Measurements from ENCODE around the gene SLC5A1.

The SLC5A1 gene

DNA sequence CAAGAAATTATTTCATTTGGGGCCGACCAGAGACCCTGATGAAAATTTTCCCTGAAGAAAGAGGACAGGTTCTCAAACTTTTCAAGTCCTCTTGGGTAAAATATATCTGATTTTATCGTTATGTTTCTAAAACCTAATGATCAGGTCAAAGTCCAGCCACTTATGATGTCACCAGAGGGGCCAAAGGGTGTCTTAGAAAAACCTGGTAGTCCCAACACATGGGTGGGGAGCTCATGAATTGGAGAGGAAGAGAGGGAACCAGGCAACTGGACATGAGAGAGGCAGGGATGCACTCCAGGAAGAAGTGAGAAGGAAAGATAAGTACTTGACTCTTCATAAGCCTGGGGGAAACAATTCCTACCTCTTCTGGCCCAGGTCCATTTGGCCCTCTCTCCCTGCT lies 9.2 kb downstream of the SLC5A1 start:
- DNase-seq, result no peak

DNA sequence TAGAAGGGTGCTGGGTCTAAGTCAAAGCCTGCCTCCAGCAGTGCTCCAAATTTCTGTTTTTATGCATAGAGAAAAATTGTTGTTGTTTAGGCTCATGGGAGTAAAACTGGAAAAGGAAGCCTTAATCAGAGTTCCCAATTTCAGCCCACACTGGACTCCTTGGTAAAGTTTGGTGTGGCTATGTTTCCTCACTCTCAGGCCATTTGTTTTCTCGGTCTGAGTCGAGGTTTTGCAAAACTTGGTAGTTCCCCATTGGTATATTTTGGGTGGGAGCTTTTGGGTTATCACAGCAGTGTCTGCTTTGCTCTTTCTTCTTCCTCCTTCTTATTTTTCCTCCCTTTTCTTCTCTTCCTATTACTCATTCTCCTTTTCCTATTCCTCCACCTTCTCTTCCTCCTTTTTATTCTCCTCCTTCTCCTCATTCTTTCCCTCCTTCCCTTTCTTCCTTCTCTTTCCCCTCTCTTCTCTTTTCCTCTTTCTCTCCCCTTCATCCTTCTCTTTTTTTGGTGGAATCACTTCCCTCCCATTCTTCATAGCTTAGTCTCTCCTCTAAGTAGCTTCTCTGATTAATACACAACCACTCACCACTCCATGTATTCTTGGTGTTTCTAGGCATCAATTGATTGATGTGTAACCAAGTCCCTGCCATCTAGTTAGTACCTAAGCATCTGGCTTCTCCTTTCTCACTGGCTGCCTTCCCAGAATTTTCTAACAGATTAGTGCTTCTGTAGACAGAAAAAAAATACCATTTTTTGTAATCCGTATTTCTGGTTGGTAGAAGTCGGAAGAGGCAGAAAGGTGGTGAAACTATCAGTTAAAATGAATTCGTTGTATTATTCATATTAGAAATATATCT lies 10.1 kb downstream of the SLC5A1 start:
- DNase-seq, result no peak

DNA sequence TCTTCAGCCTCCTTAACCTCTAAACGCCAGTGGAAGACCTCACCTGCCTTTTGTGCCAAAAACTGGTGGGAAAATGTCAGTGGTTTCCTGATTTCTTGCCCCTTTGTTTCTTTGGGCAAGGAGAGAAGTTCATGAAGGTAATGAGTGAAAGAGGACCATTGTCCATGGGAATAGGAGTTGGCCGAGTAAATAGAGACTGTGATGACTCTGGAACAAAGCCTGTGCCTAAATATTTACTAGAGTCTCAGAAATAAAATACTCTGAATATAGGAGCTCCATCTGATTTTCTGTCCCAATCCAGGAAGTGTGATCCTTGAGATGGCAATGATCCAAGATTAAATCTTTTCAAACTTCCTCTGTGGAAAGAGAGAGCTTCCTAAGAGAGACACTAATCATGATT lies 12.0 kb downstream of the SLC5A1 start:
- DNase-seq, result no peak

DNA sequence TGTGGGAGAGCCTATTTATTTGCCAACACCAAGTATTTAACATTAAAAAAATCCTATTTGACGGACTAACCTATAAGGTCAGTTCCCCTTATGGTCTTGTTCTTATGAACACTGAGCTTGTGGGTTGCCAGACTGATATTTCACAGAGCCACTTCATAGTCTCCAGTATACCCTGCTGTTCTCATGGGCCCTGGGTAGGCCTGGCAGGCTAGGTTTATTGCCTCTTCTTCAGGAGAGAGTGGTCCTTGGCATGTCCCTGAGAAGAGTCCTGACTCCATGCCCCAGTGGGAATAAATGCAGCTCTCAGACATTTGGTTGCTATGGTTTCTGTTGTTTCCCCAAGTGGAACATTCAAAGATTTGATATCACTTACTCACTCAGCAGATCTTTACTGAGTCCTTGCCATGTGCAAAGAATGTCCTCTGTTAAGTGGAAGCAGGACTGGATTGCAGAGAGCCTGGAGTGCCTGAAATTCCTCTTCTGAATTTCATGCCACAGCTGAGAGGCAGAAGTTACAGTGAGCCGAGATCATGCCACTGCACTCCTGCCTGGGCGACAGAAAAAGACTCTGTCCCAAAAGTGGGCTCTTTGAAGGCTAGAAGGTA lies 15.7 kb downstream of the SLC5A1 start:
- no peak for DNase-seq

DNA sequence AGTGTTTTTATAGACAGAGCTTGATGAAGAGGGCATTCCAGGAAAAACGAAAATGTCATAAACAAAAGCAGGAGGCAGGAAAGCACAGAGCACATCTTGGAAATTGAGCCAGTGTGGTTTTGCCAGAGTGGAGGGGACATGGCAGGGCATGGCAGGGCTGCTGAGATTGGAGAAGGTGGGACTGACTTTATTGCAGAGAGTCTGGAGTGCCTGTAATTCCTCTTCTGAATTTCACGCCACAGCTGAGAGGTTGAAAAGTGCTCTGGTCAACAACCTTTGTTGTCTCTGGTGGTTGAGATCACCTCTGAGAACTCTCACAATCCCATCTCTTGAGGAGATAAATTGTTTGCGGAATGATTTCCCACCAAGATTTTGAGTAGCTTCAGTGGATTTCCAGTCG lies 16.4 kb downstream of the SLC5A1 start:
- DNase-seq, result no peak

DNA sequence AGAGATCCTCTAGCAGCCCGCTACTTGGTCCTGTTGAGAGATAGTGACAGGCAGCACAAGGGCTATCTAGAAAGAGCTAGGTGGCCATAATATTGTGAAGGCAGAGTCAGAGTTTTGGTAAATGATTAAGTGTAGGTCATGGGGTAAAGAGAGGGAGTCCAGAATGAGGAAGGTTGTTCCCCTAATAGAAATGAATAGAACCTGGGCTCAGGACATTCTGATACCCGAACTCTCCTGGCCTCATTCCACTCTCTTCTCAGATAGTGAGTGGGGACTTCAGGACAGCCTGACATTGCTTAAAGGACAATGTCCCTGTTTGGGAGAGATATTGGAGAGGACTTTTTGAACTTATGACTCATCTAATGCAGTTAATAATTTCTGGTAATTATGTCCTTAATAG lies 20.6 kb downstream of the SLC5A1 start:
- DNase-seq, result no peak

DNA sequence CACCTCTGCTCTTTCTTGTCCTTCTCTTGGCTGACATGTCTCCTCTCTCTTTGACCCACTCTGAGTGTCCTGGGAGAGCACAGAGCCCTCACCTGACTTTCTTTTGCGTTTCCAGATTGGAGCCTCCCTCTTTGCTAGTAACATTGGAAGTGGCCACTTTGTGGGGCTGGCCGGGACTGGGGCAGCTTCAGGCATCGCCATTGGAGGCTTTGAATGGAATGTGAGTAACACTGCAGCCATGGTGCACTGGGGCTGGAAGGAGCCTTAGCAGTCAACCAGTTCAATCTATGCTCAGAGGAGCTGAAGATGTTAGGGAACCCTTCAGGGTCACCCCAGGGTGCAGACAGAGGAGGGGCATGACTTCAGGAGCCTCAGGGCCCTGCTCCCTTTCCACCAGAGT lies 23.8 kb downstream of the SLC5A1 start:
- DNase-seq, result no peak

DNA sequence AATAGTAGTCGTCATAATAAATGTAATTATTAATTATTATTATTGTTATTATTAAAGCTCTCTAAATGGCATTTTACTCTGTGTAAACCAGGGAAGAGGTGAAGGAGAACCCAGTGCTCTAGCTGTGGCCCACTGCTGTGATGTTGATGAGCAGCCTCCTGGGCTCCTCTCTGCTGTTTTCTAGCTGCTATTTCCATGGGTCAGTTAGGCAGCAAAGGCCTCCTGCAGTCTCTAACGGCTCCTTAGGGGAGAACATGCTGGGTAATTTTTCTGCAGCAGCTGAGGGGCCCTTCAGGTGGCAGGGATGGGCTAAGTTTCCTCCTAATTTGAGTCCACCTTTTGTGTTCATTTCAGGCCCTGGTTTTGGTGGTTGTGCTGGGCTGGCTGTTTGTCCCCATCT lies 24.6 kb downstream of the SLC5A1 start:
- no peak for DNase-seq

DNA sequence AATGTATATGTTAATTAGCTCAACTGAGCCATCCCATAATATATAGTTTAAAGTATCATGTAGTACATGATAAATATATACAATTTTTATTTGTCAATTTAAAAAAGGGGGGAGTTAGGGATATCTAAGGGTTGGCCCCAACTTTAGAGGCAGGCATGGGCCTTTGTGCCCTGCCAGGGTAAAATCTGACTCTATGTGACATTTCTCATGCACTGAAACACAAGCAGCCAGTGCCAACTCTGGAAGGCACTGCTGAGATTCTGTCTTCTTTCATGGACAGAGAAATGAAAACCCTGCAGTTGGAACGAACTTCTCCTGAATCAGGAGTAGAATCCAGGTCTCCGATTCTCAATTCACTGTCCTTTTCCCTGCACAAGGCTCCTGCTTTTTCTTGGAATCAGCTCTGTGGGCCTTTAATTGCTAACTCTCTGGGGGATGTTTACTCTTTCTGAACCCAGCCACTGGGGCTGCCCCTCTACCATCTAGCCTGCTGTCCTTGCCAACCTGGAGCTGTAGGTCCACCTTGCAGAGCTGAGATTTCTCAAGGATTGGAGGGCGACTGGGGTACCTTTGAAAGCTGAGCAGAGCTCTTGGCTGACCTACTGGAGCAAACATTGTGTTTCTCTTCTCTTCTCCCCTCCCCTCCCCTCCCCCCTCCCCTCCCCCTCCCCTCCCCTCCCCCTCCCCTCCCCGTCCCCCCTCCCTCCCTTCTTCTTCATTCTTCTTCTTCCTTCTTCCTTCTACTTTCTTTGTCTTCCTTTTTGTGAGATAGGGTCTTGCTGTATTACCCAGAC lies 26.7 kb downstream of the SLC5A1 start:
- no peak for DNase-seq

DNA sequence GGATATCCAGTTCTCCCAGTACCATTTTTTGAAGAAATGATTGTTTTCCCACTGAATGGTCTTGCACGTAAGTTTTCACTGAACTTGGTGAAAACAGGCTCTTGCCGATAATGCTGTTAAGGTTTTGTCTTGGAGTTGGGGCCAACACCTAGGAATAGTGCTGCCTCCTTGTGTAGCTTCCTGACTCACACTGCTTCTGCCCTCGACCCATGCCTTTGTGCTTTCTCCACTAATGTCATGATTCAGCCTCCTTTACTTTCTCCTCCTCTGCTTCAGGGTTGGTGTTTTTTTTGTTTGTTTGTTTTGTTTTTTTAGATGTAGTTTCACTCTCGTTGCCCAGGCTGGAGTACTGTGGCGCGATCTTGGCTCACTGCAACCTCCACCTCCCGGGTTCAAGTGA lies 30.2 kb downstream of the SLC5A1 start:
- DNase-seq, result no peak

DNA sequence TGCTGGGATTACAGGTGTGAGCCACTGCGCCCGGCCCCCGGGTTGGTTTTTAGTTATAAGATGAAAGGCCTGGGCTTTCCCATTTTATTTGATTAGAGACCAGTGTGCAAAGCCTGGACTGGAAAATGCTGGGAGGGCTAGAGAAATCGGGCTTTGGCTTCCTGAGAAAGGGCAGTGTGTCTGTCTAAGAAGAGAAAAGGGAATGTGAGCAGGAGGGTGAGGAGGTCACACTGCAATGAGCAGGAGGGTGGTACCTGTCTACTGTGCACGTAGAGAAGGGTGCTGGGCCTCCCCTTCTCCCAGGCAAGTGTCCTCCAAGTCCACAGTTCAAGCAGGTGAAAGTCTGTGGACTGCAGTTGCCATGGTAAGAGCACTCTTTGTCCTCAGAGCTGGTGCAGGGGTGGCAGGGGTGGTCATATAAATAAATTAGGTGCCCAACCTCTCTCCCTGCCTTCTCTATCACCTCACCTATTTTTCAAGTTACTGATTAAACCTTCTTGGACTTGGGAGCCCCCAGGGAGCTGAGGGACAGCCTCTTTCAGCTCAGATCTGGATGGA lies 30.8 kb downstream of the SLC5A1 start:
- DNase-seq, result no peak

DNA sequence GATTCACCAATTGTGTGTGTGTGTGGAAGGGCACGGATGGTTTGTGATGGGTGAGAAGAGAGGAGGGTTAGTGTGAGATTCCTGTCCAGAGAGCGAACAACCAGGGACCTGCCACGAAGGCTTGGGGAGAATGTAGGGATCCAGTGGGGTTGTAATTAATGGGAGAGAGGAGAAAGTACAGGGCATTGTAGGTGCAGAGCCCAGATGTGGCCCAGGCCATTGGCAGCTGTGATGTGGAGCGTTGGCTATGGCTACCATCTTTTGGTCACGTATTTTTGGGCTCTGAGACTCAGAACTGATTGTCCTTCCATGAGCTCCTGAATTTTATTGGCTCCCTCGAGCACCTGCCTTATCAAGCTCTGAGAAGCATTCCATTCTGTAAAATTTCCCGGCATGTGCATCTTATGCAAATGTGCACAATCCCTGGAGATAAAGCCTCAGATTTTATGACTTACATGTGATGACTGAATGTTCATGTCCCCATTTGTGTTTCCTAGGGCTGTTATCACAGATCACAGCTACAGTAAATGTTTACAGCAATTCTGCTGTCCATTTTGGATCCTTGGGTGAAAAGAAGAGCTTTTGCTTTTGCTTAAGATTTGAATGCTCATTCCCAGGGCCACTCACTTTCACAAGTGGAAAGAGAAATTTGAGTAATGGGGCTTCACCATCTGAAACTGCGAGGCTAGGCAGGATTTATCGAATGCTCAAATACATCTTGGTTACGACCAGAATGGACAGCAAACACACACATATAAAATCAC lies 33.1 kb downstream of the SLC5A1 start:
- DNase-seq, result no peak

DNA sequence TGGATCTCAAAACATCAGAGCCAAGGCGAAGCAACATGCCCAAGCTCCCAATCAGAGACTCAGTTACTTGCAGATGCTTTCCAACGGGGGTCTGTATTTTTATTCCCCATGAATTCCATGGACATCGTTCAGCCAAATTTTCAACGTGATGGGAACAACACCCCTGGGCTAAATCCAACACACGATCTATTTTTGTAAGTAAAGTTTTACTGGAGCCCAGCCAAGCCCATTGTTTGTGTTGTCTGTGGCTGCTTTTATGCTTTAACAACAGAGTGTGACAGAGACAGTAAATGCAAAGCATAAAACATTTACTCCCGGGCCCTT lies 33.7 kb downstream of the SLC5A1 start:
- no peak for DNase-seq

DNA sequence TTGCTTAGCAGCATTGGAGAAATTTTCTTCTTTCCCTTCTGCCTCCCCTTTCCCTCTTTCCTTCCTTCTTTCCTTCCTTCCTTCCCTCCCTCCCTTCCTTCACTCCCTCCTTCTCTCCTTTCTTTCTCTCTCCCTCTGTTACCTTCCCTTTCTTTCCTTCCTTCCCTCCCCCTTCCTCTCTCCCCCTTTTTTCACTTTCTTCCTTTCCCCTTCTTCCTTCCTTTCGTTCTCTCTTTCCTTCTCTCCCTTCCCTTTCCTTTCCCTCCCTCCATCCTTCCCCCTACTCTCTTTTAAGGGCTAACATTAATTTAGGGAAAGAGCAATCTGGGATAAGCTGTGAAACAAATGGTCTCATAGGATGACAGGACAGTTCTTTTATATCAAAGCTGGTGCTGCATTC lies 34.1 kb downstream of the SLC5A1 start:
- no peak for DNase-seq

DNA sequence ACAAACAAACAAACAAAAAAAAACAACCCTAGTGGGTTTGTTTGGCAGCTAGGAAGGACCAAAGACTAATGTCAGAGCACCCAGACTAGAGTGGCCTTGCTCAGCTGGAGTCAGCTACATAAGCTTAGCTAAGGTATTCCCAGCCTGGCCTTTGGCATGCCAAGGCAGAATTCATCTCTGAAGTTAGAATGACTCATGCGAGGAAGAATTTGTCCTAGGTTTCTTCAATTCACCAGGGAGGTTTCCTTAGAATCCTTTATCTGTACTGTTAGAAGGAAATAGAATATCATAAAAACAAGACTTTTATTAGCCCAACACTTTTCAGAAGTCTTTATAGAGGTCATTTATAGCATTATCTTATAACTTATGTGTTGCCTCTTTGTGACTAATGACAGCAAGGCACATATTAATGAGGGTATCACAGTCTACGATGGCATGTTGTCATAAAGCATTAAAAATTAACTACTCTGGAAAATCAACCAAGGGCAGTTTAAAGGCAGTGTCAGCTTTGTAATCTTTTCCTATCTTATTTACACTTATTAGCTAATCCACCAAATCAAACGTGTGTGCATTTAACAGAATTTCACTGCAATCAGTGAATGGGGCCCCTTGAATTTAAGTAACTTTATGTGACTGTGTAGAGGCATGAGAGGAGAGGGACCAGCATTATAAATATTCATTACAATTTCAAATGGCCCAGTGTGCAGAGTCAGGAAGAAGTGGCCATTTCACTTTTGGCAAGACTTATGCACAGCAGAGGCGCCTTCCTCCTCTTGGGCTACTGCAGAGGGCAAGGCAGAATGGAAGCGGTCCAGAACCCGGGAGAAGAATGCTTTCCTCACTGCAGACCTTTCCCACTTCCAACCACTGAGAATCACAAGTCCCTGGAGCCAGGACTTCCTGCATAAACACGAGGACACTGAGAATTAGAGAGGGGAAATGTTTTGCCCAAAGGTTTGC lies 36.3 kb downstream of the SLC5A1 start:
- peak; percentile 69 for DNase-seq

DNA sequence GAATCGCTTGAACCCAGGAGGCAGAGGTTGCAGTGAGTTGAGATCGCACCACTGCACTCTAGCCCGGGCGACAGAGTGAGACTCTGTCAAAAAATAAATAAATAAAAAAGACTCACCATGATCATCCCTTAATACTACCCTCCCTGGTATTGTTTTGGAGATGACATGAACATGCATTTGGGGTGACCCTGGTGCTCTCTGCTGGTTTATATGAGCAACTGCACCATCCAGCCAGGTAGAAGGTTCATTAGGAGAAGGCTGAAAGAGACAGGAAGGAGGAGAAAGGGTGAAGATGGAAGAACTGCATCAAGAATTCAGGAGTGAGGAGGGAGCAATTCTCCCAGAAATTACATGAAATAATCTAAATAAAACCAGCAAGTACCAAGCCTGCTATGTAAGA lies 37.8 kb downstream of the SLC5A1 start:
- DNase-seq, result peak; percentile 33

DNA sequence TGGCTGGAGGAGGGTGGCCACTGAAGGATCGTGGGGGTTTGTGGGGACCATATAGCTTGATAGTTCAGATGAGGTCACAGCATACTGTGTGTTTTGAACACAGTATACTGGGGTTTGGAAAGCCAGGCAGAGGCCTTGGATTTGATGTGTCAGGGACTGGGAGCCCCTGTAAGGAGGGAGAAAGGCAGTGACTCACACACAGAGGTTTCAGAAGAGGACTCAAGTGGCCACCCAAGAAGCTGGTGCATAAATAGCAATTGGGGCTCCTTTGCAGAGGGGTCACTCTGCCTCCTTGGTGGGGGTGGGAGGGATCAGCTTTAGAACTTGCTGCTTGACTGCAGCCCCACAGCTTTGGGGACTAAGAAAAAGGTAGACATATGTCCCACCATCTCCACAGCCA lies 39.3 kb downstream of the SLC5A1 start:
- no peak for DNase-seq

DNA sequence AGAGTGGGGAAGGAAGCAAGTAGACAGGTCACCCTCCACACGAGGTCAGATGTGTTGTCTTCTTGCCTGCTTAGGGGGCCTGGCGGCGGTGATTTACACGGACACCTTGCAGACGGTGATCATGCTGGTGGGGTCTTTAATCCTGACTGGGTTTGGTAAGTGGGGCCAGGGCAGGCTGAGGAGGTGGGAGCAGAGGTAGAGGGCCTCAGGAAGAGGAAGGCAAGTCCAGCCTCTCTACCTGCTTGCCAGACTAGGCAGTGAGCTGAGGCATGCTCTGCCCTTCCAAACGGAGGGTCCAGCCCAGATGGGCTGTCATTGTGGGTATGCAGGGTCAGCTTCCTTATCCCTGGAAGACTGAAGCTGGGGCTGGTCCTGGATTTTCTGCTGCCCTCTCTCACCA lies 39.9 kb downstream of the SLC5A1 start:
- no peak for DNase-seq

DNA sequence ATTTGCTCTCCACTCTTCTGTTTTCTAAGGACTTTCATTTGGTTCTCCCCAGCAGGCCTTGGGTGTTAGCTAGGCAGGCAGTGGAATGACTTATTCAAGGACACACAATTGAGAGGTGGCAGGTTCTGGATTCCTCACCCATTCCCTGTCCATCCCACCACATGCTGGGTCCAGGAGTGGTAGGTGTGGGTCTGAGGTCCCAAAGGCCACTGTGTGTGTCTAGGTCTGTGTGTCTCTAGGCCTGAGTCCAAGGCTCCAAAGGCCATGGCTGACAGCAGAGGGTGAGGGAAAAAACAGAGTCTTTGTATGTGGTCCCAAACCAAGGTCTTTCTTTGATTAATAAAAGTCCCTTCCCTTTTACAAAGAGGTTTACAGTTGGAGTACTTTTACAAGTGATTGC lies 40.8 kb downstream of the SLC5A1 start:
- no peak for DNase-seq

DNA sequence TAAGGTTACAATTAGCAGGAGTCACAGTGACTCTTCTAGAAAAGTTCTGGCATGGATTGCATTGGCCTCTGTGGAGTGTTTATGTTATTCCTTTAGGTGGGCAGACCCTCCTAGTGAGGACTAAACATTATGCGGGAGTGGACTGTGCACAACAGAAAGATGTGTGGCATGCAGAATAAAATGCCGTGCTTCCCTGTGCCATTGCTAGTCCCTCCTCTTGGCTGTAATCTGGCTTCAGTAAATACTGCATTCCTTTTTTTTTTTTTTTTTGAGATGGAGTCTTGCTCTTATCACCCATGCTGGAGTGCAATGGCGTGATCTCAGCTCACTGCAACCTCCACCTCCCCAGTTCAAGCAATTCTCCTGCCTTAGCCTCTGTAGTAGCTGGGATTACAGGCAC lies 45.0 kb downstream of the SLC5A1 start:
- no peak for DNase-seq

DNA sequence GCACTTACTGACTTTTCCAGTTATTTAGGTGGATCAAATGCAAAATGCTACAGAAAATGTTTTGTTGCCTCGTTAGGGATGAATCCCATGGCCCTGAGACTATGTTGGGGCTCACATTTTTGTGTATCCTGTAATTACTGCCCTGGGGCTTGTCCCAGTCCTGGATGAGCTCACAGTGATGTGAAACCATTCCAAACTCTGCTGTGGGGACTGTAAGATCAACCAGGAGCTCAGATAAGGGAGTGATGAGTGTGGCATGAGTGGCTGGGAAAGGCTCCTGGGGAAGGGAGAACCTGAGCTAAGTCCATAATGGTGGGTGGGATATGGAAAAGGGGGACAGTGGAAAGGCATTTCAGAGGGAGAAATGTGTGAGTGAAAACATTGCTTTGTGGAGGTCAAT lies 54.0 kb downstream of the SLC5A1 start:
- DNase-seq, result no peak

Measured in fibroblast of skin of abdomen (primary cell).